NCI-H524 (cell line): ENCODE measurements around the gene CDH19.

Experiments used
- DNase-seq, 2 experiments: peaks; one replicate each; lab custom pipeline; 2025; lab: John Stamatoyannopoulos, UW

Gene CDH19

GRCh38 chr18:66603941-66604627, at the start of gene CDH19:
Gene CDH19, minus strand, starts transcription at chr18:66604090. Its CDS starts 31,886 bp downstream, at chr18:66572204.
- DNase-seq: no peak

GRCh38 chr18:66647671-66648070, 43.8 kb upstream of the CDH19 start:
- DNase-seq: no peak

DNA sequence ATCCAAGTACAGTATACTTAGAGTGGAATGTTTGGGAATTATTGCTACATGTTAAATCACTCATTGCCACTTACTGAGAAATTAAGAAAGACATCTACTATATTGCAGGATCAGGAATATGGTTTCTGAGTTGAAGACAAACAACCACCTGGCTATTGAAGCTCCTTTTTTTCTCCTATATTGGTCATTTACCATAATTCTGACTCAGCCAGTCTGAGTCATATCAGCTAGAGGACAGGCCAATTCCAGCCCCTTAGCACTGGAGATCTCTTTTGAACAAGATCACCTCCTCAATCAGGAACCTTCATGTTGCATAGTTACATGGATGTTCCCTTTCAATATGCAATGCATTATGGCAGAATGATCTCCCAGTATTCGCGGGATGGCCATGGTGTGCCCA, 42.7 kb upstream of the CDH19 start:
- DNase-seq: no peak

DNA sequence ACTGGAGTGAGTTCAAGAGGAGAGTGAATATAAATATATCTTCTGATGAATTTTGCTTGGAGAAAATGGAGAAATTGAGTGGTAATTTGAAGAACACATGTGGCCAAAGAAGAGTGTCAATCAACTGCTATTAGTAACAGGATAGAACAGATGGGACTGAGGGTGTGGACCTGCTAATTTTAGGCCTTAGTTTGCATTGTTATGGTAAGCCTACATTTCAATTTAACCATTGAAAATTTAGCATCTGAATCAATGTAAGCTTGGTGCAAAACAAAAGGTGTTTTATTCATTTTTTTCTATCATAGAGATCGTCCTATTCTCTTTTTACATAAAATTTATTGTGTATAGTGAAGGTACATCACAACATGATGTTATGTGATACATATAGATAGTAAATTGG, 42.1 kb upstream of the CDH19 start:
- DNase-seq: no peak

DNA sequence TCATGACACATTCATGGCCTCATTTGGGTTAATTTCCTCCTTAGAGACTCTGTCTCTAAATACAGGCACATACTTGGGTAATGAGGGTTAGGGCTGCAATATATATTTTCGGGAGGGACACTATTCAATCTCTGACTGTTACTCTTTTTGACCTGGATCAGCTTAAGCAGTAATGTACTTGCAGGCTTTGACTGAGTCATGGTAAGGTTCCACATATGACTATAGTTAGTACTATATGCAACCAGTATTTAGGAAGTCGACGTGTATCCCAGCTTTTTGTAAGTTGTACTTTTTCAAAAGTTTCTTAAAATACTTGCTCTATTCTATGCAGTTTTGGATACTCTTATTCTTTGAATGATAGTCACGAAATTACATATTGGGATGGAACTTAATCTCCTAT, 37.2 kb upstream of the CDH19 start:
- no peak for DNase-seq

- DNase-seq: no peak
These were observed 36.5 kb upstream of the CDH19 start for GRCh38 chr18:66640431-66640830.

- DNase-seq: no peak
These were observed 35.2 kb upstream of the CDH19 start for GRCh38 chr18:66638856-66639629.

DNA sequence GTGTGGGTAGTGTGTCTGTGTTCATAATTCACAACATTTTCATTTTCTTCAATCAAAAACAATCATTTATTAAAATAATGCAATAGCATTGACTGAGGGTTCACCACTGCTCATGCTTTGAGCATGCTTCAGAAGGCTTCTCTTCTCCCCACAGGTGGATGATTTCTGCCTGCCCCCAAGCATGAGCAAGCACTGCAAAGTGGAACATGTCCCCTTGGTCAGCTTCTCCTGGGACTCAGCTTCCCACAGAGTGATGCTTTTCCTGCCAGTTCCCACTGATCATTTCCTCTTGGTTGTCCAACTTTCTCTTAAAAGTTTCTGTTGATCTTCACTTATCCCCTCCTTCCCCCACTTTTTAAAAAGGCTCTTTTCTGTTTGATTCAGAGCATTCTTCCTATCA, 31.5 kb upstream of the CDH19 start:
- no peak for DNase-seq

GRCh38 chr18:66632756-66633155, 28.9 kb upstream of the CDH19 start:
- DNase-seq: no peak

- DNase-seq: no peak
These were observed 26.9 kb upstream of the CDH19 start for GRCh38 chr18:66630831-66631230.

GRCh38 chr18:66623821-66624220, 19.9 kb upstream of the CDH19 start:
- no peak for DNase-seq

DNA sequence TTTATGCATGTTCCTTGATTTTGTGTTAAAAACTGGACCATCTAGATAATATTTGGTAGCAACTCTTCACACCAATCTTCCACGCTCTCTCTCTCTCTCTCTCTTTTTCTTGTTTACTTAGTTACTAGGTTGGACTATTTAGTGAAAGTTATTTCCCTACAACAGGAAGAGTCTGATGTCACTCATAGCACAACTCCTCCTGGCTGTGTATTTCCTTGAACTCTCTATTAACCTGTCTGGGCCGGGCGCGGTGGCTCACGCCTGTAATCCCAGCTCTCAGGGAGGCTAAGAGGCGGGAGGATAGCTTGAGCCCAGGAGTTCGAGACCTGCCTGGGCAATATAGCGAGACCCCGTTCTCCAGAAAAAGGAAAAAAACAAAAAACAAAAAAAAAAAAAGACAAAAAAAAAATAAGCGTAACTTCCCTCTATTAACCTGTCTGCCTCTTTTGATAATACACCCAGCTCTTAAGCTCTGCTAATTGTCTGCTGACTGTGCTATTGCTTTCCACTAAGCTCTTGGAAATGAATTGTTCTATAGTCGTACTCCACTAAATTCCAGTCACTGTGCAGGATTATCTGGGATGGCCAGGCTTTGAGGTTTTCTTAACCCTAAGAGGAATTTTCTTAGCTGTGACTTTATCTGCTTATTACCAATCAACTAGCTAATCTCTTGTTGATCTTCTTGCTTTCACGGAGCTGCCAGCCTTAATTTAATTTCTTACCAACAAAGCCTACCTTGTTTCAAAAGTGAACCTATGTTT, 18.1 kb upstream of the CDH19 start:
- DNase-seq: no peak

GRCh38 chr18:66616523-66616983, 12.7 kb upstream of the CDH19 start:
- peak in 1 of 2 experiments; percentile 27 for DNase-seq

- no peak for DNase-seq
These were observed 11.3 kb upstream of the CDH19 start for GRCh38 chr18:66615176-66615575.

GRCh38 chr18:66607632-66608031, 3.7 kb upstream of the CDH19 start:
- DNase-seq: no peak

GRCh38 chr18:66601649-66602048, 2.2 kb downstream of the CDH19 start:
- DNase-seq: no peak

- DNase-seq: no peak
These were observed 4.7 kb downstream of the CDH19 start for GRCh38 chr18:66599190-66599589.

DNA sequence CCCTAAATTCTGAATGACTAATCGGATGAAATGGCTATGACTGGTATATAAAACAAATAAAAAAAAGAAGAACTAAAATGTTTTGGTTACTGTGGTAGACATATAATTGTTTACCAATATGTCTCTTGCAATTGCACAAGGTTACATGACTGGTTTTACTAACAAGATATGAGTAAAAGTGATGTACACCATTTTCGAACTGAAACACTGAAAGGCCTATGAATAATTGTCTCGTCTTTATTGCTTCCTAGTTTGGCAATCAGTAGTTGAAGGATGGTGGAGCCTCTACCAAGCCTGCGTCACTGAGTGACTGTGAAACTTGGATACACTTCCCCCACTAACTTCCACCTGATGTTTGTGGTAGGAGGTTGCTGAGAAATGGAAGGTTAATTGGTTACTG, 16.5 kb downstream of the CDH19 start:
- no peak for DNase-seq

DNA sequence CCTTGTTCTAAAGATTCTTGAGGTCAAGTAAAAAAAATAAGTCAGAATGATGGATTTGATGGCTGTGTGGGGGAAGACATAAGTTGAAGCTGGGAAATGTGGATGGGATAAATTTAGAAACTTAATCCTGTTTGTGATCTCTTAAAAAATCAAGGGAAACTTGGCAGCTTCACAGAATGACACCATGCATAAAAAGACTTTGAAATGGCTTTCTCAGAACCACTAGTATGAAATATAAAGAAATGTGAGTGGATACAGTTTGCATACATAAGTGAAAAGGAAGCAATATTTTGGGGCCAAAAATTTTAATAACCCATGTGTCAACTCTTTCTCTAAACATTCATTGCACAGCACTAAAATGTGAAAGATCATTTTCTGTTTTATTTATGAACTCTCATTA, 21.7 kb downstream of the CDH19 start:
- no peak for DNase-seq

GRCh38 chr18:66575263-66575662, 28.6 kb downstream of the CDH19 start:
- no peak for DNase-seq

DNA sequence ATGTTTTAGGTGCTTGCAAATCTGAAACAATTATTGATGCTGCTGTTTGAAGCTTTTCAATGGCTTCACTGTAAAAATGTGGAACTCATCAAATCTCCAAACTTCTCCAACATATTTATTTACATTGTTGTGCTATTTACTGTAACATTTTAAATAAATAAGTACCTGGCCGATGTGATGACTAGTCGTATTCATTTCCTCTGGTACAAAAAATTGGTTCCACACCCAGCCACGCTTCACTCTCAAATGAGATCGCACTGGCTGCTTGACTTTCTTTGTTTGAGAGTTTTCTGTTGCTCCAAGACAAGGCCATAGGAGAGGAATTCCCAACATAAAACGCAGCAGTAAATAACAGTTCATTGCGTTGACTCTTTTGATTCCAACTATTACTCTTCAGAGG, 32.0 kb downstream of the CDH19 start:
- no peak for DNase-seq

- DNase-seq: no peak
These were observed 37.3 kb downstream of the CDH19 start for GRCh38 chr18:66566616-66567015.

DNA sequence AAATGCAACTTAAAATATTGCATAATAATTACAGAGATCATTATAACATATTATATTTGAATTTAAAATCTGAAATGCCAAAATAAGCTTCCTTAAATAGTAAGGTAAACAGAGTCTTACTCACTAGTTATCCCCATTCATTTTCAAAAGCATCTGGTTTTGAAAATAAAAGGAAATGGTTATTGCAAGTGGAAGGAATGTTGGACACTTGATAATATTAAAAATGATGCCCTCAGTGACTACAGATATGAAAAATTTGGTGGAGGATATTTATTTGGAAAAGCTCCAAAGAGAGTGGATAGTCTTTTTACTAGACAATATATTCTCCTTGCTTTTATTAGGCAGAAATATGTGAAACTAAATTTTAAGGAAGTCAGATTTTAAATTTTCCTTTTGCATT, 39.7 kb downstream of the CDH19 start:
- no peak for DNase-seq
